ENCODE results near the gene GNAT2. TPM values are rescaled to one million over a fixed set of nuclear protein-coding genes. Genes with fewer than 3 reads are reported as not detected.

GNAT2 gene
- total and polyA plus RNA-seq, 12 donors = 0.04 TPM; not detected in 11

- Histone ChIP-seq H3K9me3 (peaks cover 0 to 6% (median 0%) of the 10 kb centered on the region in 11 donors), H3K4me1 (peaks cover 0 to 2% (median 0%) of the 10 kb centered on the region in 9 donors), H3K27me3 (no peaks in the 10 kb centered on the region), H3K36me3 (no peaks in the 10 kb centered on the region), H3K4me3 (peak overlapping the region in 6 of 10 donors; percentile 29 to 42 (median 38)), H3K27ac (peak overlapping the region in 1 of 10 donors; percentile 4)
- intact Hi-C loops (cut with DNase I) = loop anchor here in 3 of 10 donors (5.0 to 10.0 kb wide), 3 partner anchors 38 to 335 kb away; partner anchors contain the start of genes AHCYL1 (in 2 of the 3) and GSTM1 (in 1 of the 3)
- 54 to 62% methylated on average over 4 of the region's 4 CpGs for WGBS, 2 donors
- DNase-seq = no peak
- peak in 5 of 8 donors; percentile 15 to 46 (median 33) for ATAC-seq
- peak in 7 of 9 donors; percentile 17 to 52 (median 39) for TF ChIP-seq CTCF (IDR thresholded peaks at IDR 0.05)
Observed at GRCh38 chr1:109649491-109649914, 30.1 kb upstream of the GNAT2 start.

- Histone ChIP-seq H3K27ac (no peak overlapping the region), H3K27me3 (no peaks in the 10 kb centered on the region), H3K36me3 (no peaks in the 10 kb centered on the region), H3K9me3 (peaks cover 0 to 6% (median 0%) of the 10 kb centered on the region in 11 donors), H3K4me3 (no peak overlapping the region), H3K4me1 (peaks cover 0 to 12% (median 6%) of the 10 kb centered on the region in 9 donors)
- 59 to 66% methylated on average over 10 of the region's 10 CpGs for whole genome bisulfite sequencing, 2 donors
- intact Hi-C loops (cut with DNase I) = loop anchor here in 8 of 10 donors (5.0 to 10.0 kb wide), 5 partner anchors 43 to 340 kb away; partner anchors contain the start of genes GSTM1 (in 5 of the 8), GNAI3 (in 3 of the 8) and AHCYL1 (in 2 of the 8)
- DNase-seq = no peak
- TF ChIP-seq CTCF (IDR thresholded peaks at IDR 0.05) = no peak
- no peak for ATAC-seq
Observed at GRCh38 chr1:109644670-109645069, 25.3 kb upstream of the GNAT2 start.

- intact Hi-C loops (cut with DNase I) = loop anchor here in 9 of 10 donors (2.0 to 10.0 kb wide), 5 partner anchors 44 to 341 kb away; partner anchors contain the start of genes GSTM1 (in 4 of the 9), GNAI3 (in 3 of the 9) and AHCYL1 (in 1 of the 9)
- DNase-seq (peak; percentile 81 to 90), ATAC-seq (peak; percentile 71 to 94 (median 89))
- Histone ChIP-seq H3K4me1 (peaks cover 0 to 12% (median 6%) of the 10 kb centered on the region in 9 donors), H3K4me3 (peak overlapping the region in 1 of 10 donors; percentile 7), H3K36me3 (no peaks in the 10 kb centered on the region), H3K27me3 (no peaks in the 10 kb centered on the region), H3K27ac (no peak overlapping the region), H3K9me3 (peaks cover 0 to 6% (median 0%) of the 10 kb centered on the region in 11 donors)
- 40% methylated on average over 32 of the region's 32 CpGs for WGBS, 2 donors
- TF ChIP-seq CTCF (IDR thresholded peaks at IDR 0.05) = peak; percentile 75 to 93 (median 88)
Observed at GRCh38 chr1:109643385-109644230, 24.2 kb upstream of the GNAT2 start.

GRCh38 chr1:109642626-109643025, 23.2 kb upstream of the GNAT2 start:
- TF ChIP-seq CTCF (IDR thresholded peaks at IDR 0.05) = no peak
- Histone ChIP-seq H3K9me3 (peaks cover 0 to 6% (median 0%) of the 10 kb centered on the region in 11 donors), H3K27me3 (no peaks in the 10 kb centered on the region), H3K4me3 (no peak overlapping the region), H3K36me3 (no peaks in the 10 kb centered on the region), H3K4me1 (peaks cover 0 to 12% (median 6%) of the 10 kb centered on the region in 9 donors), H3K27ac (no peak overlapping the region)
- intact Hi-C loops (cut with DNase I) = loop anchor here in 9 of 10 donors (2.0 to 10.0 kb wide), 5 partner anchors 45 to 342 kb away; partner anchors contain the start of genes GSTM1 (in 4 of the 9), GNAI3 (in 3 of the 9) and AHCYL1 (in 1 of the 9)
- 73 to 77% methylated on average over 3 of the region's 3 CpGs for WGBS, 2 donors
- ATAC-seq = no peak
- no peak for DNase-seq

All from heart right ventricle (tissue), 16 donors.